Dermis blood vessel endothelial cell (primary cell): ENCODE results near the gene CBLIF. TPM values are rescaled to one million over a fixed set of nuclear protein-coding genes. Genes with fewer than 3 reads are reported as not detected.
"Not testable (repeated sequence)": the region's sequence is repeated elsewhere in the genome, so short reads cannot be mapped to it uniquely, and the experiment has no call there.

Experiments used
- DNase-seq: peaks from one replicate; pipeline ENCODE4 v3.0.0; 2010
- total RNA-seq: library from RNA; depleted of rRNA; stranded (reverse); fragments of >200 nt; gene quantifications from 2 replicates; pipeline ENCODE4 v1.2.3, GENCODE V29; 2014

The CBLIF gene
- total RNA-seq, 1 donor from 2014 or later: not detected

DNA sequence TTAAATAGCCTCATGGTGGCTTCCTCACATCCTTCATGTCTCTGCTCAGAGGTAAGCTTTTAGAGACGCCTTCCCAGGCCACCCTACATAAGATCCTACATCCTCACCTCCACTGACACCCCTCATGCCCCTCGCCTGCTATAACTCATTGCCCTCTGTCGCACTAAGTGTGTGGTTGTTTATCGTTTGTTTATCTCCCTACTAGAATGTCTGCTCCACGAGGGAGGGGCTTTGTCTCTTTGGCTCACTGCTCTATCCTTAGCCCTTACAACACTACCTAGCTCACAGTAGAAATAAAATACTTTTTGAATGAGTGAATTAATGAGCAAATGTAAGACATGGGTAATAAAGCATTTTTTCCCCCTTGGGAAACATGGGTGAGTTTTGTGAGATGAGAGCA, 1.3 kb upstream of the CBLIF start:
- no peak for DNase-seq

DNA sequence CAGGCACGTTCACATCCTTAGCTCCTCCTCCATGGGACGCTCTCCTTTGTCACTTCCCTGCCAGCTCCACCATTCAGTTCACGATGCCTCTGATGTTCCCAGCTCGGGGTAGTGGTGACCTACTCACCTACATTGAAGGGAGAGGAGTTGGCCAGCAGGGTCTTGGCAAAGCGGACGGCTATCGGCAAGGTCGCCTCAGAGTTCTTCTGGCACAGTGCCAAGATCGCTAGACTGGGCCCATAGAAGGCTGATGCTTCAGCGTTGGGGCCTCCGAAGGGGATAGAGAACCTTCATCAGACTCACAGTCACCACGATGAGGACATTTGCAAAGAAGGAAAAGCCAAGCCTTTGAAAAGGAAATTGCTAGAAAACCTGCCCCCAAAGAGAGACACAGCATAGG, 3.0 kb downstream of the CBLIF start:
- DNase-seq: no peak

DNA sequence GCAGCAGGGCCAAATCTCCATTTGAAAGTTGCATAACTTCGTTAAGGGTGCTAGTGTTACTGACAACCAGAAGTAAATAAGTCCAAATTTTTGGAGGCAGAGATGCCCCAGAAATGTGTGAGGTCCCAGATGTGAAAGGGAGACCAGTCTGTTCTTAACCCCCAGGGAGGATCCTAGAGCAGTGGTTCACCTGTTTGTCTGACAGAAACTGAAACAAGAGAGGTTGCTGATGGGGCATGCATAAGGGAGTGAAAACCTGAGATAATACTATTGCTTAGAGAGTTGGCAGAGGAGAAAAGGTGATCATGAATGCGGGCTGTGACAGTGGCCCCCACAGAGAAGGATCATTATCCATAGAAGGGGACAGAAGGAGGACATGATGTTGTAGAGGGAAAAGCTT, 3.8 kb downstream of the CBLIF start:
- DNase-seq: no peak

DNA sequence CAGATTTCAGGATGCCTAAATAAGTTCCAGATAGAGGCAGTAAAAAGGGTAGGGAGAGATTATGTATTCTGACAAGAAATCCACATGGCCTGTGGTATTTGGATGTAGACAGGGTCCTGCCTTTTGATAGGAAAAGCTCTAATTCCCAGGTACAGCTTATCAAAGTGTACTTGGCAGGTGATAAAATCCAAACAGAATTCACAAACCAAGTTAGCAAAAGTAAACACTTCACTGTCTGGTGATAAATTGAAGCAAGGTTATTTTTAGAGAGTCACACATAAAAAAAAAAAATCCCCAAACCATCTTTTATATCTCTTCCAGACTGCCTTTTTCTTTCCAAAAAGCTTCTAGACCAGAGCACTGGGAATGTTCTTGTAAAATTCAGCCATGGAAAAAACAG, 5.7 kb downstream of the CBLIF start:
- DNase-seq: no peak

DNA sequence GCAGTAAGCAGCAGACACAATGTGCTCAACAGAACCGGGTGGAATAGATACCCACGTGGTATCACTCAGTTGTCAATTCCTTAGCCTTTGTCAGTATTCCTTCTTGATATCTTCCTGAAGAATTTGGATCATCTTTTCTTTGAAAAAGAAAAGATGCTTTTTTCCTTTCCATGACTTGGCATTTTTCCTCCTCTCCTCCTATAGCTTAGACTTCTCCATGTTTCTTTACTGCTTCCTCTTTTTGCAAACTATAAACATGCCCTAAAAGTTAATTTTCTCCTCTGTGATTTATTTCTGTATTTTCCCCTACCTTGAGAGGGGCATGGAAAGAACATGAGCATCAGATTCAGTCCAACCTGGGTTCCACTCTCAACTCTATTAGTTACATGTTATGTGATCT, 11.7 kb downstream of the CBLIF start:
- no peak for DNase-seq

DNA sequence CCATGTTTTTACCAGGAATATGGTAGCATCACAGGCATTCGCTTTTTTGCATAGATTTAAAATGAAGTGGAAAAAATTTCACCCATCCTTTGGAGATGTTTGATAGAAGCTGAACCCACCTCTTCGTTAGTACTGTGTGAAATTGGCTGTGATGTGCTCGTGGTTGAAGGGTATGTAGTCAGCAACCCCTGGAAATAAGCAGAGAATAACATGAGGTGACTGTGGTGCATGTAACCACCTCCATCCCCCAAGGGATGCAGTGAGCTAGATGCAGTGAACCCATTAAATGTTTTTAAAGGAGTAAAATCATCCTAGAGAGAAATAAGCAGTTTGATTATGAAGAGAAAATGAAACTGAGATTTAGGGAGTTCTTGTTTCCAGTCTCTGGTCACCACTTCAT, 15.9 kb downstream of the CBLIF start:
- no peak for DNase-seq

DNA sequence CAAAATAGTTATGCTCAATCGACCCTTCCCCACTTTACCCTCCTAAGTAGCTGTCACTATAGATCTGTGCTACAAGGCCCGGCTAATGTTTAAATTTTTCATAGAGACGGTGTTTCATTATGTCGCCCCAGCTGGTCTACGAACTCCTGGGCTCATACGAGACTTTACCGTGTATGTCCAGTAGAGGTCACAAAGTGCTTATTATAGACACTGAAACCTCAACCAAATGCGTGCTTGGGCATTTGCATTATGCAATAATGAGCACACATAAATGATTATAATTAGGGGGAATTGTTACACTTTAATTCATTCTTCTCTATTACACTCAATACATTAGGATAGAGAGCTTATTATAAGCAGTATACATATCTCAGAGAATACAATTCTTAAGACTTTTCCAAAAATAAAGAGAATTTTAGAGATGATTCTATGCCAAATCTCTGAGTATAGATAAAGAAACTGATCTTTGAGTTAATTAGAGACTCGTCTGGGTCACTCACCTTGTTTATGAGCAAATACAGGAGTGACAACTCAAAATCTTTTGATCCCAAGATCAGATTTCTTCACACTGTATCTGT, 22.2 kb downstream of the CBLIF start:
- peak; percentile 84 for DNase-seq

DNA sequence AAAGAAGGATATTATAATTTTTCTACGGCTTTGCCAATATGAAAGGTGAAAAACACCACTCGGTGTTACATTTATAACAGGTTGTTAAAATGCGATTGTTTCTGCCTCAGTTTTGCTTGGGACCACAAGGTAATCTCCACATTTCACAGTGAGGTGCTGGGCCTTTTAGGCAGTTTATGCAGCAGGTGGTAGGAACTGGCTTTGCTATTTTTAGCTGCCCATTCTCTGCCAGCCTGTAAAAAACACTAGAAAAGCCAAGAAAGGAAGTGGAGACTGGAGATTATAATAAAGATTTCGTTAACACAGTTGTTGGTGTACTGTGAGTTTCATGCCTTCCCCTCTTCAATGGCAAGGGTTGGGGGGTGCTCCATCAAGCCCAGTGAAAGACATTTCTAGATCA, 26.7 kb downstream of the CBLIF start:
- DNase-seq: no peak

DNA sequence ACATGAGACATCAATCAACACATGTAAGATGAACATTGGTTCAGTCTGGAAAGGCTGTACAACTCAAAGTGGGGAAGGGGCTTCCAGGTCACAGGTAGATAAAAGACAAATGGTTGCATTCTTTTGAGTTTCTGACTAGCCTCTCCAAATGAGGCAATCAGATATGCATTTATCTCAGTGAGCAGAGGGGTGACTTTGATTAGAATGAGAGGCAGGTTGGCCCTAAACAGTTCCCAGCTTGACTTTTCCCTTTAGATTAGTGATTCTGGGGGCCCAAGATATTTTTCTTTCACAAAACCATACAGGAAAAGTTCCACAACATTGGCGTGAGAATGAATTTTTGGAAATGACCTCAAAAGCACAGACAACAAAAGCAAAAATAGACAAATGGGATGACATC, 28.9 kb downstream of the CBLIF start:
- DNase-seq: not testable (repeated sequence)

DNA sequence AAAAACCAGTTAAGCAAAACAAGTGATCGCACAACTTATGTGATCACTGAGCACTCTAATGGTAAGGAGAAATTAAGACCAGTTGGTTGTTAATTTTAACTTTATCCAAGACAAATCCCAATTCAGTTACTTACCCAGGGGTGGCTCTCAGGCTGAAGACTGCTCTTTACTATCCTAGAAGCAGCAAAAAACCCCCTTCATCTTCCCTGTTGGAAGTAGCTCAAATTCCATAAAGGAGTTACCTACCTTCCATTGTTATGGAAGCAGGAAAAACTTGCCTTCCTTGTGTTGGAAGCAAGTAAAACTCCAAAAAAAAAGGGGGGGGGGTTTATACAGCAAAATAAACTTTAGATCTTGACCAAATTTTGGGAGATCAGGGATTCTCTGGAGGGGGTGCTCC, 29.5 kb downstream of the CBLIF start:
- DNase-seq: no peak

DNA sequence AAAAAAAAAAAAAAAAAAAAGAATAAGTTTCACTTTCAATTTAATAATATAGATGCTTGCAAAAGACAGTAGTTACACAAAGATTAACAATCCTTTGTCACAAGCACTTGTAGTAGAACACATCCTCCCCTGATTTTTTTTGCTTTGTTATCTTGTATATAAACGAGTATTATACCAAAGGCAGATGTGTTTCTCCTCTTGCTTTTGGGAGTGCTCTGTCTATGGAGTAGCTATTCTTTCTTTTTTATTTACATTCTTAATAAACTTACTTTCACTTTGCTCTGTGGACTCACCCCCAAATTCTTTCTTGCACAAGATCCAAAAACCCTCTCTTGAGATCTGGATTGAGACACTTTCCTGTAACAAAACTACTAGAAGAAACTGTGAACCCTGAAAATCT, 31.3 kb downstream of the CBLIF start:
- no peak for DNase-seq

DNA sequence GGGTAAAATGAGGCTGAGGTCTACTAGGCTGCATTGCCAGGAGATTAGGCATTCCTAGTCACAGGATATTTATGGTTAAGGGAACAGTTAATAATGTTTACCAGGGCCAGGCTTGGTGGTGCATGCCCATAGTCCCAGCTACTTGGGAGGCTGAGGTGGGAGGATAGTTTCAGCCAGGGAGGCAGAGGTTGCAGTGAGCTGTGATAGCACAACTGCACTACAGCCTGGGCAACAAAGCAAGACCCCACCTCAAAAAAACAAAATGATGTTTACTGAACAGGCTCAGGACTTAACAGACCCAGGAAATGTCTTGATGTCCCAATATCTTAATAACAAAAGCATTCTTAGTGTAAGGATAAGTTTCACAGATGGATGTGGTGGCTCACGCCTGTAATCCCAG, 31.9 kb downstream of the CBLIF start:
- DNase-seq: no peak

DNA sequence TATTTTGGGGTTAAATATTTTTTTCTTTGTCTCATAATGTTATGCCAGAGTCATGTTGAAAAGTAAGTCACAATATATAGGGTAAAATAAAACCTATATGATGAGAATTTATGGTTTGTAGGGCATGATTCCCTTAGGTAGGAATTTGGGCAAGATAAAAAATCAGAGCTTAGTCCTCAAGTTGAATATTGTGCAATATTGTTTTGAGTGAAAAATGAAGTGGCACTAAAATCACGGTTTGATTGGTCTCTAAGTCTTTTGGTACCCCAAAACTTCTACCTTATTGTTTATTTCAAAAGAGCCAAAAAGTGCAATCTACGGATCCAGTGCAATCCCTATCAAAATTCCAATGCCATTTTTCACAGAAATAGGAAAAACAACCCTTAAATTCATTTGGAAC, 33.1 kb downstream of the CBLIF start:
- DNase-seq: no peak

DNA sequence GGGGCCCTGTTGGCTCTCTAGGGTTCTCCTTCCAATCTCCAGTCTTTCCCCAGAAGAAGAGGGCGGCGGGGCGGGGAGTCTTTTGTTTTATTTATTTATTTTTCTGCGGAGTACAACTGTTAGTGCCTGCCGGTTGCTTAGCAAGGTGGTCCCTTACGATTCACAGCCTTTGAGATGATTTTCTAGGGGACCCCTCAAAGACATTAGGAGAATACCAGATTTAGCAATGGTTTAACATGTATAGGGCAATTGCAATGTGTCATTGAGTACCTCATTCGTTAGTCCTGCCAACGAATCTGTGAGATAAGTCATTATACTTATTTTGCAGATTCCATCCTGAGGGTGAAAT, 34.4 kb downstream of the CBLIF start:
- DNase-seq: no peak

DNA sequence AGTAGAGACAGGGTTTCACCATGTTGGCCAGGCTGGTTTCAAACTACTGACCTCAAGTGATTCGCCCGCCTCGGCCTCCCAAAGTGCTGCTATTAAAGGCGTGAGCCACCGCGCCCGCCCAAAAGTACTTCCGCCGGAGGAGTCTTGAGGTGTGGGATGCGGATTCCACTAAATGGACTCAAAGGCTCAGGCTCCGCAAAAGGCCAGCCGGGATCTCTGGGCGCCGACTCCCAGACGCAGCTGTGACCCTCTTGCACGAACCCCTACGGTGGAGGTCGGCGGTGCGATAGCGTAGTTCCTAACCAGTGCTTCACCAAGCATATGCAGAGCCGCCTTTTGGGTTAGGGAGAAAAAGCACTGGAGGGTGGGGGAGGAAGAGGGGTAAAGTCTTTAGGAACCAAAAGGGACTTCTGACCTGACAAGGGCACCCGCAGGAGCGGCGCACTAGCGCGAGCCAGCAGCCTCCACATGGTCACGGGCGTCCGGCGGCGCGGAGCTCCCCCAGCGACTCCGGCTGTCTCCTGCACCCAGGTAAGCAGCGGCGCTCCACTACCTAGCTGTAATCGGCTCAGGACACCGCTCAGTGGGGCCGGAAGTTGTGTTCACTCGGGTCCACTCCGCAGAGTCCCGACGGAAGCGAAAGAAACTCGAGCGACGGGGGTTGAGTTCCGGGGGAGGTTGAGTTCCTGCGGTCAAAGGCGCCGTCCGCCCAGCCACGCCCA, 34.9 kb downstream of the CBLIF start, which contains the start of gene MRPL16:
MRPL16 (minus strand) TSS at position 590 of the 722 bp plus-strand sequence; CDS start at position 470, 120 bp downstream.
- peak; percentile 89 for DNase-seq

DNA sequence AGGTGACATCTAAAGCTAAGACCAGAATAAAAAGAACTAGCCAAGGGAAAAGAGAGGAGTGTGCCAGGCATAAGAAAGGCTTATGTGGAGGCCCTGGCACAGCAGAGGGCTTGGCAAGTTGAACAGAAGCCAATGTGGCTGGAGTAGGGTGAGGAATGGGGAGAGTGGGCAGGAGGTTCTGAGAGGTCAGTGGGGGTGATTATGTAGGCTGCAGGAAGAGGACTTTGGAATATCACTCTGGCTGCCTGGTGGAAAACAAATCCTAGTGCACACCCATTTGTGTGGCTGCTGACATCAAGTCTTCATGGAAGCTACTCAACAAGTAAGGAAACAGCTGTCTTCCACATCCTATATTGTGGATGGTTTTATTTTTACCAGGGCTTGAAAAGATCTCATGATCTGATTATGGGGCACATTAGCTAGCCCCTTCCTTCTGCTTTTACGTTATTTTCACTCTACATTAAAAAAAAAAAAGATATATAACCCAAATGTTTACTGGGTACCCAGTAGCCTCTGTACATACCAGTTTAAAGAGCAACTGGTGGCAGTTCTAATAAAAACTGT, 38.2 kb downstream of the CBLIF start:
- peak; percentile 59 for DNase-seq

DNA sequence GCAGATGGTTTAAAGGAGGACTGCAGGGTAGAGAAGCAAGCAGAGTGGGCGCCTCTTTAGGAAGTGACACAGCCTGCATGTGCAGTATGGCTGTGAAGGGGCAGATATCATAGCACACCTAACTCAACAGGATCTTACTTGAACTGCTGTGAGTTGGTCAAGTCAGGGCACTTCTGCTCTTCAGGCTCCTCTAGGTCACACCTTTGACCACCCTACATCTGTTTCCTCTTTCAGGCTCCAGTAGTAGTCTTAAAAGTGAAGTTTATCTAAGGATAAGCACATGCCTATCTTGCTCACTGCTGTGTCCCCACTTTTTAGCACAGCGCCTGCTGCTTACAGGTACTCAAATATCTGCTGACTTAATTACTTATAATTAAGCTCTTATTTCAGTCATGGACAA, 41.2 kb downstream of the CBLIF start:
- no peak for DNase-seq

DNA sequence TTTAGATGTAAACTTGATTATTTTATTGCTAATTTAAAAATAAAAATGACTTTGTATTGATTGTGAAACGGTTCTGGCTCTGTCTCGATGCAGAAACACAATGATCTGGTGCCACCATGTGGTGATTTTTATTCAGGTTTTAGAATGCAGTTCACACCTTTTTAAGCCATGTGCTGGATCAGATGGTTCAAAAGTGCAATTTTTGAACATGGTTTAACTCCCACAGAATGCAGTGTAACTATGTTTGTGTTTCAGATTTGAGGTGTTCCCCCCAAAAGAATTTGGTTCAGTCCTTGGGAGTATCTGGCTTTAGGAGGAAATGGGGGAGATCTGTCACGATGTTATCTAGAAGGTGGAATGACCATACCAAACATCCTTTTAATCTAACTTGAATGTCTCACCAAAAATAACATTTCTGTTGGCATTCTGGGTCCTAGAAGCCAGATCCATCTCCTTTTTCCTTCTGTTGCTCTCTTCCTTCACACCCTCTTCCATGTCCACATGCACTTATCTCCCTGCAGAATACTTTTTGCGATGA, 42.6 kb downstream of the CBLIF start:
- peak; percentile 82 for DNase-seq

DNA sequence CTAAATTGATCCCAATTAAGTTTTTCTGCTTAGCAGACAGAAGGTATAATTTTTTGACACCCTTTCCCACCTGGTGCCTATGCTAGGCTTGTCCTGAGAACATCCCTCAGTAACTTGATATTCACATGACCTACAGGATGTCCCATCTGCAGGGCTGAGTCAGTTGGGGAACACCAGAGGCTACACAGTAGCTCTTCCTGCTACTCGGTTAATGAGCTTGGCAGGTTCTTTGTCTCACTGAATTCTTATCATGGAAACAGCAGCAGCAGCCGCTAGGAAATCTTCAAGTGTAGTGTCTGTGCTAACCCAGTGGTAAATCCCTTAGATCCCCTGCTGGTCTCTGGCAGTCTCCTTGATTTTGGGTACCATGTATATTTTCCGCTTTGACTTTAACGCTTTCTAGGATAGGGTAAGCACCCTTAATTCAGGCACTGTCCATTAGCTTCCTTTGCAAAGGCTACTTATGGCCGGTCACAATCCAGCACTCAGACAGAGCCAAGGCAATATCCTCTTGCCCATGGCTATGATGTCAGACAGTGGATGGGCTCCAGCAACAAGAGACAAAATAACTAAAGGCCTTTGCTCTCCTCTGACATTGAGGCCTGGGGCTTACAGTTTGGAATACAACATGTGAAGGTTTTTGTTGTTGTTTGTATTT, 43.2 kb downstream of the CBLIF start:
- DNase-seq: peak; percentile 87

DNA sequence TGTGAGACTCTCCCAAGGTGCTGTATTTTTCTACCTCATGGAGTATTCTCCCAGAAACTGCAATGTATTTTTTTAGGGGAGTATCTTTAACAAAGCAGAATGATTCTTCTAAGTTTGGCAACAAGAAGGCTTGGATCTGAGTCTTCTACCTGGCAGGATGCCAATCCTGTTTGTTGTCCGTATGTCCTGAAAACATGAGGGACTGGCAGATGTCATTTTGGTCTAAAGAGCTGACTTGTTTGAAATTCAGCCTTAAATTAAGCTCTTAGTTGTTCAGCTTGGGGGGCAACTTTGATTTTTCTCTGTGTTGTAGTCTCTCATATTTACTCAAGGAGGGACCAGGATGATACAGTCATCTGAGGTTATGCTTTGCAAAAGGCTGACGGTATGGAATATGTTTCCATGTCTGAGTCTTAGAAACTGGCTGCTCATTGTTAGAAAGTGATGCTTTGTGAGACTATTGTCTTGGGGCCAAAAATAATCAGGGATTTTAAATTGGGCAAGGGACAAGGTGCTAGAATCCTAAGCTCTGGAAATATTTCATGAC, 44.1 kb downstream of the CBLIF start:
- peak; percentile 46 for DNase-seq

DNA sequence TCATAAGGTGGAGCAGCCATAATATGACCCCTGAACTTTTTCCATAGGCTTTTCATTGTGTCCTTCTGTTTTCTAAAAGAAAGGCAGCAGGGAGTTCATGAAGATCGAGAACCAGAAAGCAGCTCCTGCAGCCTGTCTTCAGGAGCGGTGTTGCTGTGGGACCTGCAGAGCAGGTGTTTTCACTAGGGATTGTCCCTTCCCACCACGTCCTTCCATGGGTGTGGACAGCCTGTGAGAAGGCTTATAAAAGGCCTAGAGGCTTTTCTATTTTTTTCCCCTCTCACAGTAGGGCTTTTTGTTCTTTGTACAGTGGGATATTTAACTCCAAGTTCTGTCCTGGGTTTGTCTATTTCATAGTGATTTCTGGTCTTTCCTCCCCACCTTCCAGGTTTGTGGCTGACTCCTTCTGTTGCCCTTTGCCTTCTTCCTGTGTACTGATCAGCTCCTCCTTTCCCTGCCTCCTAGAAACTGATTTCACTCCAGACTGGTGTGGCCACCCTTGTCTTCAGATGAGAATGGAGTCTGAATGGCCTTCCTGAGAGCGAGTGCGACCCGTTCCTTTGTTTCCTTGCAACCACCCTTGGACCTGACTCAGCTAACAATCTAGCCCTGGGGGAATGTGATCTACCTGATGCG, 44.8 kb downstream of the CBLIF start:
- DNase-seq: no peak

DNA sequence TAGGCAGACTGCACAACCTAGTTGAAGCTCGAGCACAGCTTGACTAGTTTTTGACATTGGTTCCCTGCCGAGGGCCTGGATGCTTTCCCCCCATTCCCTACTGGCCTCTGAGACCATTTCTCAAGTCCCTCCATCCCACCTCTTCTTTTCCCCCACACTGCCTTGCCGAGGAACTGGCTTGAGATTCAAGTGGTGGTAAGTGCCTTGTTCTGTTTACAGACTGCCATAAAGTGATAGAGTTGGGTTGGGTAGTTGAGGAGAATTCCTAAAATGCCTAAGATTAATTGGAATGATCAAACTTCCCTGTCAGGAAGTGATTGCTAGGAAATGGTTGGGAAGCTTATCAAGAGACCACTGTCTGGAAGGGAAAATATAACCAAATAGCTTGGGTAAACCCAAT, 50.9 kb downstream of the CBLIF start:
- DNase-seq: no peak

DNA sequence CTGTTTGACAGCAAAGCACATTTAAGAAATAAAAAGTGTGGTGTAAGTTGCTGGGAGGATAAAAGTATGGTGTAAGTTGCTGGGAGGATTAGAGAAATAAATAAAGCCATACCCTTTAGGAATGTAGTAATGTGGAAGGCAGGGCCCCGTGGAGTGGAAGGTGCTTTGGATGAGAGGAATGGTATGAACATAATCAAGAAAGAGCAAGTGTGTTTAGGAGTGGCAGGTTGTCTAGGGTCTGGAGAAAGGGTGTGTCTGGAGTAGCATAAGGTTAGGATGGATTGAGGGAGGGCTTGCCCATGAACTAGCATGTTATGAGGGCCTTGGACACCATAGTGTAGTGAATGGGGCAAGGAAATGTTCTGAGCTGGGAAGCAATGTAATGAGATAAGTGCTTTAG, 52.8 kb downstream of the CBLIF start:
- DNase-seq: no peak
